Breast epithelium (tissue), 3 donors: Measurements from ENCODE around the gene BCAS3.

Source experiments
- CTCF ChIP-seq, 3 donors: fragments of 450-650 bp; IDR thresholded peaks; one replicate each; pipeline ENCODE4 v1.5.1; 2016 to 2017; ENCODE audit warnings: antibody characterized with exemption in 3 of 3, mild to moderate bottlenecking in 3 of 3, moderate library complexity in 3 of 3
- POLR2A ChIP-seq: fragments of 450-650 bp; IDR thresholded peaks from one replicate; pipeline ENCODE4 v1.6.1; 2016; ENCODE audit warnings: antibody characterized with exemption, mild to moderate bottlenecking, moderate library complexity

GRCh38 chr17:61420052-61420451 lies 742.4 kb downstream of the BCAS3 start:
- TF ChIP-seq CTCF (IDR thresholded peaks at IDR 0.05) = no peak
- TF ChIP-seq POLR2A = no peak
